Sigmoid colon (tissue), 7 donors: ENCODE results near the gene PHF20. TPM values are rescaled to one million over a fixed set of nuclear protein-coding genes. Genes with fewer than 3 reads are reported as not detected.

Experiments
- DNase-seq: peaks from one replicate; pipeline ENCODE4 v3.0.0-alpha.2; 2019
- H3K27ac ChIP-seq, 4 donors: fragments of 200-600 bp; sonication (generic); one replicate each; pipeline ENCODE4 v1.5.1; 2016 to 2019; ENCODE audit warnings: mild to moderate bottlenecking in 1 of 4
- H3K27me3 ChIP-seq, 3 donors: fragments of 200-600 bp; sonication (generic); one replicate each; pipeline ENCODE4 v1.5.1; 2019; ENCODE audit warnings: mild to moderate bottlenecking in 1 of 3
- H3K36me3 ChIP-seq, 4 donors: fragments of 200-600 bp; sonication (generic); one replicate each; pipeline ENCODE4 v1.5.1; 2016 to 2019
- H3K4me1 ChIP-seq, 4 donors: fragments of 200-600 bp; sonication (generic); one replicate each; pipeline ENCODE4 v1.5.1; 2017 to 2019
- H3K4me3 ChIP-seq, 4 donors: fragments of 200-600 bp; sonication (generic); one replicate each; pipeline ENCODE4 v1.5.1; 2017 to 2019; ENCODE audit warnings: mild to moderate bottlenecking in 2 of 4, moderate library complexity in 1 of 4
- H3K9me3 ChIP-seq, 4 donors: fragments of 200-600 bp in 3 of 4; sonication (generic) in 3 of 4; one replicate each; pipeline versions ENCODE4 v1.5.1 to v1.6.1; 2013 to 2019
- EP300 ChIP-seq, 4 donors: sonication (generic); formaldehyde crosslinking; IDR thresholded peaks; one replicate each; pipeline ENCODE4 v1.6.1; 2017; ENCODE audit warnings: antibody characterized with exemption in 4 of 4
- POLR2A ChIP-seq, 2 donors: fragments of 450-650 bp; IDR thresholded peaks; one replicate each; pipeline ENCODE4 v1.6.1; 2016; ENCODE audit warnings: antibody characterized with exemption in 2 of 2, mild to moderate bottlenecking in 2 of 2, moderate library complexity in 2 of 2
- POLR2AphosphoS5 ChIP-seq, 4 donors: sonication (generic); formaldehyde crosslinking; IDR thresholded peaks; one replicate each; pipeline ENCODE4 v1.6.1; 2017; ENCODE audit warnings: antibody characterized with exemption in 4 of 4
- WGBS, 2 donors: extraction: QIAGEN DNeasy Blood & Tissue Kit; methylation state at CpG; one replicate each; pipeline ENCODE4 v1.1.7; 2013; 5-methylcytosine and 5-hydroxymethylcytosine counted together
- intact Hi-C: fragments of 100-400 bp; cut with DNase I; formaldehyde crosslinking; loops from one replicate; pipeline ENCODE4 v1.15.1; 2023
- polyA plus RNA-seq, 3 donors: library from polyadenylated mRNA; stranded (reverse); fragments of 200-250 nt; gene quantifications; one replicate each; pipeline ENCODE4 v1.2.3, GENCODE V29; 2013
- total RNA-seq, 4 donors: library from RNA; depleted of rRNA; stranded (reverse); fragments of >200 nt; gene quantifications; one replicate each; pipeline ENCODE4 v1.1.0, GENCODE V29; 2016
- TF ChIP-seq, protein P1 (sequence below), 4 experiments: fragments of 450-650 bp in 3 of 4; fragments of 200-600 bp in 1 of 4; IDR thresholded peaks; one replicate each; pipeline ENCODE4 v1.5.1; 2016 to 2019; ENCODE audit warnings: antibody characterized with exemption in 4 of 4, mild to moderate bottlenecking in 3 of 4, moderate library complexity in 2 of 4
- donor health status: healthy with polysubstance abuse.
- donor health status: Bipolar disorder and iron deficiency.
- donor health status: healthy.

Gene PHF20
- total and polyA plus RNA-seq, 7 donors = 10.8 to 49.7 (median 41.0) TPM

DNA sequence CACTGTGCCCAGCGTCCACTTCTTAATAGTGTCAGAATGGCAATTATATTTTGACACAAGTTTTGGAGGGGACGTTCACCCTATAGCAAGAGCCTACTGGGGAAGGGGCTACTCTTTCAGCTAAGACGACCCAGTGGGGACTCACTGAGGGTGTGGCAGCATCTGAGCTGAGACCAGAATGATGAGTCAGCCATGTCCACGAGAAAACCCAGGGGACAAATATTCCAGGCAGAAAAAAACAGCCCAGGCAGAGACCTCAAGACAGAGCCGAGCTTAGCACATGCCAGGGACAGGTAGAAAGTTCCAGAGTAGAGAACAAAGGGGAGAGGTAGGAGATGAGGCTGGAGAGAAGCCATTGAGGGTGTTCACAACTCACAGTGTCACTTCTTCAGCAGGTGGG is 207.7 kb downstream of the PHF20 start:
- H3K9me3 ChIP-seq = no peaks in the 10 kb centered on the region
- WGBS, 2 donors = 67 to 73% methylated on average over 5 of the region's 5 CpGs
- no peaks in the 10 kb centered on the region for H3K27me3 ChIP-seq
- H3K4me3 ChIP-seq = no peak overlapping the region
- no peak for DNase-seq
- H3K36me3 ChIP-seq = no peaks in the 10 kb centered on the region
- intact Hi-C loops = no loop called here
- TF ChIP-seq, protein P1, sequence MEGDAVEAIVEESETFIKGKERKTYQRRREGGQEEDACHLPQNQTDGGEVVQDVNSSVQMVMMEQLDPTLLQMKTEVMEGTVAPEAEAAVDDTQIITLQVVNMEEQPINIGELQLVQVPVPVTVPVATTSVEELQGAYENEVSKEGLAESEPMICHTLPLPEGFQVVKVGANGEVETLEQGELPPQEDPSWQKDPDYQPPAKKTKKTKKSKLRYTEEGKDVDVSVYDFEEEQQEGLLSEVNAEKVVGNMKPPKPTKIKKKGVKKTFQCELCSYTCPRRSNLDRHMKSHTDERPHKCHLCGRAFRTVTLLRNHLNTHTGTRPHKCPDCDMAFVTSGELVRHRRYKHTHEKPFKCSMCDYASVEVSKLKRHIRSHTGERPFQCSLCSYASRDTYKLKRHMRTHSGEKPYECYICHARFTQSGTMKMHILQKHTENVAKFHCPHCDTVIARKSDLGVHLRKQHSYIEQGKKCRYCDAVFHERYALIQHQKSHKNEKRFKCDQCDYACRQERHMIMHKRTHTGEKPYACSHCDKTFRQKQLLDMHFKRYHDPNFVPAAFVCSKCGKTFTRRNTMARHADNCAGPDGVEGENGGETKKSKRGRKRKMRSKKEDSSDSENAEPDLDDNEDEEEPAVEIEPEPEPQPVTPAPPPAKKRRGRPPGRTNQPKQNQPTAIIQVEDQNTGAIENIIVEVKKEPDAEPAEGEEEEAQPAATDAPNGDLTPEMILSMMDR (IDR thresholded peaks at IDR 0.05) = no peak
- TF ChIP-seq POLR2A (IDR thresholded peaks at IDR 0.05) (no peak), EP300 (IDR thresholded peaks at IDR 0.05) (no peak), POLR2AphosphoS5 (IDR thresholded peaks at IDR 0.05) (no peak)
- H3K27ac ChIP-seq = no peak overlapping the region
- no peaks in the 10 kb centered on the region for H3K4me1 ChIP-seq

DNA sequence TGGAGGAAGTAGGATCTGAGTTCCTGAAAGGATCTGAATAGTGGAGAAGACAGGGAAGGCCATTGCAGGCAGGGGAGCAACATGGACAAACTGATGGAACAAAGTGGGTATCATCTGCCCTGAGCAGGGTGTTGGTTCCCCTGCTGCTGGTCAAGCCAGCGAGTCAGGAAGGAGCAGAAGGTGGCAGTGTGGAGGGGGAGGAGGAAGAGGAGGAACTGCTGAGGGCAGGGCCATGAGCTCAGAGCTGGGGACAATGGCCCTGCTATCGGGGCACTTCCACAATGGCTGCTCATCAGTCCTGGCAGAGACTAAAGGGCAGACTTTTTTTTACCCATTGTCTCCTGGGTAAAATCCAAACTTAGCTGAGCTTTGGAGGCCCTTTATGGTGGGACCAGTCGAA is 210.2 kb downstream of the PHF20 start:
- intact Hi-C loops = no loop called here
- Histone ChIP-seq H3K27me3 (no peaks in the 10 kb centered on the region), H3K36me3 (no peaks in the 10 kb centered on the region), H3K4me1 (no peaks in the 10 kb centered on the region), H3K9me3 (no peaks in the 10 kb centered on the region), H3K4me3 (no peak overlapping the region), H3K27ac (no peak overlapping the region)
- TF ChIP-seq EP300 (IDR thresholded peaks at IDR 0.05) (no peak), POLR2A (IDR thresholded peaks at IDR 0.05) (no peak), POLR2AphosphoS5 (IDR thresholded peaks at IDR 0.05) (no peak)
- TF ChIP-seq, protein P1 (IDR thresholded peaks at IDR 0.05) = no peak
- no peak for DNase-seq
- 67 to 75% methylated on average over 3 of the region's 3 CpGs for WGBS, 2 donors

DNA sequence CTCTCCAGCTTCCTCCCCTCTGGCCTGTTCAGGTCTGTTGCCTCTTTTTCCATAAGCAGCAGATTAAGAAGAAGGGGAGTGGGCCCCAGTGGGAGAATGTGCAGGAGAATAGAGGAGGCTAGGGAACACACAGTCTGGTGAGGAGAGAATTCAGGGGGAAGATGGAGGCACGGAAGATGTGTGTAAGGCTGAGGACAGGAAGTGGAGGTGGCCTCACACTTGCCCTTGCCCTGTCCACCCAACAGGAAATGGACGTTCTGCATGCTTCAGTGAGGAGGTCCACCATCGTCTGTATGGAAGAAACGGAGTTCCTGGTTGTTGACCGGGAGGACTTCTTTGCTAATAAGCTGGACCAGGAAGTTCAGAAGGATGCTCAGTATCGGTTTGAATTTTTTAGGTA is 212.6 kb downstream of the PHF20 start:
- Histone ChIP-seq H3K4me3 (no peak overlapping the region), H3K27me3 (no peaks in the 10 kb centered on the region), H3K4me1 (no peaks in the 10 kb centered on the region), H3K36me3 (no peaks in the 10 kb centered on the region), H3K9me3 (no peaks in the 10 kb centered on the region), H3K27ac (no peak overlapping the region)
- no peak for TF ChIP-seq POLR2AphosphoS5 (IDR thresholded peaks at IDR 0.05)
- no peak for TF ChIP-seq POLR2A (IDR thresholded peaks at IDR 0.05)
- no peak for TF ChIP-seq EP300 (IDR thresholded peaks at IDR 0.05)
- TF ChIP-seq, protein P1 (IDR thresholded peaks at IDR 0.05) = no peak
- WGBS, 2 donors = 77 to 88% methylated on average over 6 of the region's 6 CpGs
- intact Hi-C loops = no loop called here
- no peak for DNase-seq

DNA sequence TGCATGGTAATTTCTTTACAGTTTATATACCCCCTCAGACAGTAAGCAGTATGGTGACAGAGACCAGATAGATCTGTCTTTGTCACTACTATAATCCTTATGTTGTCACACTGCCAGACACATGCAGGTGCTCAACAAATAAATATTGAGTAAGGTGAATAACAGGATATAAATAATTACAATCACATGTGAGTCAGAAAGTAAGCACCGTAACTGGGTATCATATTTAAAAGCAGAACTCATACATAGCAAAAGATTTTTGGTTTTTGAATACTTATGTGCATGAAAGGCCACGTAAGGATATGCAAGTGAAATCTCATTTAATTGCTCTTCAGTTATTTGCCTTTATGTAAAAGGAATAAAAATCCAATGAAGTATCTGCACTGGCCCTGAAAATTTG is 214.0 kb downstream of the PHF20 start:
- intact Hi-C loops = no loop called here
- no peaks in the 10 kb centered on the region for H3K4me1 ChIP-seq
- H3K9me3 ChIP-seq = no peaks in the 10 kb centered on the region
- no peak for DNase-seq
- no peak overlapping the region for H3K4me3 ChIP-seq
- 36 to 70% methylated on average over 2 of the region's 2 CpGs for WGBS, 2 donors
- no peaks in the 10 kb centered on the region for H3K36me3 ChIP-seq
- TF ChIP-seq, protein P1 (IDR thresholded peaks at IDR 0.05) = no peak
- H3K27ac ChIP-seq = no peak overlapping the region
- H3K27me3 ChIP-seq = no peaks in the 10 kb centered on the region

DNA sequence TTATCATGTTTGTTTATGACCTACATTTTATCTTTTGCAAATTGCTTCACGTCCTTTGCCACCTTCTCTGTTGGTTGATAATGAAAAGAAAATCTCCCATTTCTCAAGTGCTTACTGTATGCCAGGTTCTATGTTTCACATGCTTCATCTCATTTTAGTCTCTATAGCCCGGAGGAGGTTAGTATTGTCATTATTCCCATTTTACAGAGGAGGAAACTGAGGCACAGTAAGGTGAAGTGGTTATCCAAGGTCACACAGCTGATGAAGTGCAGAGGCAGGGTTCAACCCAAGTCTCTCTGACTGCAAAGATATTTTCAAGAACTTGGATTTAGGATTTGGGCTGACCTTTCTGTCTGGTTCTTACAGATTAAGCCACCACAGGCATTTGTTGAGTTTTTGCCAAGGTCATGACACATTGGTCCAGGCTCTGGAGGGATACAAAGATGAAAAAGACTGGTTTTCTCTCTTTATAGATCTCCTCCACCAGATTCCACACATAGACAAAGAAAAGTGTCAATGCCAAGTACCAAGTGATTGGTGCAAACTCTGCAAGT is 217.2 kb downstream of the PHF20 start:
- Histone ChIP-seq H3K27ac (no peak overlapping the region), H3K4me3 (no peak overlapping the region), H3K36me3 (no peaks in the 10 kb centered on the region), H3K4me1 (no peaks in the 10 kb centered on the region), H3K27me3 (no peaks in the 10 kb centered on the region), H3K9me3 (no peaks in the 10 kb centered on the region)
- TF ChIP-seq, protein P1 (IDR thresholded peaks at IDR 0.05) = no peak
- TF ChIP-seq EP300 (IDR thresholded peaks at IDR 0.05) = no peak
- TF ChIP-seq POLR2A (IDR thresholded peaks at IDR 0.05) = no peak
- TF ChIP-seq POLR2AphosphoS5 (IDR thresholded peaks at IDR 0.05) = no peak
- no peak for DNase-seq
- intact Hi-C loops = no loop called here
- 55 to 77% methylated on average over 2 of the region's 2 CpGs for WGBS, 2 donors
